NK-92 (cell line): ENCODE data around the gene ANO4.

ENCODE experiments used
- DNase-seq: peaks from one replicate; lab custom pipeline; 2025; ENCODE audit not compliant: unreplicated experiment; lab: John Stamatoyannopoulos, UW

The ANO4 gene

GRCh38 chr12:101173197-101173749 lies 378.7 kb downstream of the ANO4 start:
- no peak for DNase-seq

GRCh38 chr12:101174541-101174940 lies 380.0 kb downstream of the ANO4 start:
- no peak for DNase-seq
